ENCODE results near the gene CST7.

CST7 gene

GRCh38 chr20:24912397-24913075 is 36.5 kb upstream of the CST7 start:
- TF ChIP-seq CTCF (IDR thresholded peaks at IDR 0.05; ENCODE audit: extremely low read depth, missing control alignments): no peak
- no peak for DNase-seq (ENCODE audit: low spot score)

DNA sequence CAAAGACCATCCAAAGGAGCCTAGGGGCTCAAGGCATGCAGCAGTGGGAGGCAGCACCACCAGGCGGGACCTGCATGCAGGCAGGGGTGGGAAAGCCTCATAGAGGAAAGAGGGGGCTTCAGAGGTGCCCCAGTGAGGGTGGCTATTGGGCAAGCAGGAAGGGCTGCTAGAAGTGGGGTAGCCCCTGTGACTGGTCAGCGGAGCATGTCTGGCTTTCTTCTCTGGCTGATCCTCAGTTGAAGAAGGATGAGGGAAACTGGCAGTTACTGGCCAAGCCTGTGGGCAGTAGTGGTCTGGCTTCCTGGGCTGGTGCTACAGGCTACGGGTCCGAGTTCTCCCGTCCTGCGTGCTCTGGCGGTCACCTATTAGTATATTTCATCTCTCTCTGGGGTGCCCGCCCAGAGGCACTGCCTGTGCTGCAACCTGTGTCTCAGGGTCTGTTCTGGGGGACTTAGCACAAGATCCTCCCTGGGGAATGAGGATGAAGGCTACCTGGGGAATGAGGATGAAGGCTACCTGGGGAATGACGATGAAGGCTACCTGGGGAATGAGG is 35.9 kb upstream of the CST7 start:
- no peak for TF ChIP-seq CTCF (IDR thresholded peaks at IDR 0.05; ENCODE audit: extremely low read depth, missing control alignments)
- no peak for DNase-seq (ENCODE audit: low spot score)

DNA sequence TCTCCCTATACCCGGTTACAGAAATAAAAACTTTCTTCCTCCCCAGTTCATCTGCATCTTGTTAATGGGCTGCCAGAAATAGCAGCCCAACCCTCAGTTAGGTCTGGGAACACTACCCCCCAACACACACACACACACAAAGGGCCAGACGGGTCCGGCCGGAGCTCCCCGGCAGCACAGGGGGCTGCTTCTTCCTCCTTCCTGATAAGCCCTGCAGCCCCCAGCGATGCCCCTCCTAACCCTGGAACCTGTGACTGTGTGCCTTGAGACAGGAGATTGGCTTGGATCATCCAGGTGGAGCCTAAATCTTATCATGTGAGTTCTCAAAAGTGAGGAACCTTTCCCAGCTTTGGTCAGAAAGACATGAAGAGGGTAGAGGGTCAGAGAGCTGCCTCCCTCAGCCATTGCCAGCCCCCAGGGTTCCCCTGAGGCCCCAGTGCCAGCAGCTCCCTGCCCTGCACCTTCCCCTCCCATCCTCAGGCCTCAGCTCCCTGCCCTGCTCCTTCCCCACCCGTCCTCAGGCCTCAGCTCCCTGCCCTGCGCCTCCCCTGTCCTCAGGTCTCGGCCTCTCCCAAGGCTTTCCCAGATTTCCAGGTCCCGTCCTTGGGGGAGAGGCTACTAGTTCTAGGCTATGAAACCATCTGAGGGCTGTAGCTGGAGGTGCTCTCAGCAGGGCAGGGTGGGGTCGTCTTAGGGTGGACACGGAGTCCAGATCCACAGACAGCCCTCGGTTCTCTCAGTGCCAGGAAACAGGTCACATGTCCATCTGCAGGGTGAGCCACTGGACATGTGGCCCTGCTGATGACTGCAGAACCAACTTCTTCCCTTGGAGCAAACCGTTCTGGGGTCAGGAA is 34.5 kb upstream of the CST7 start:
- DNase-seq (ENCODE audit: low spot score): no peak
- TF ChIP-seq CTCF (IDR thresholded peaks at IDR 0.05; ENCODE audit: extremely low read depth, missing control alignments): no peak

DNA sequence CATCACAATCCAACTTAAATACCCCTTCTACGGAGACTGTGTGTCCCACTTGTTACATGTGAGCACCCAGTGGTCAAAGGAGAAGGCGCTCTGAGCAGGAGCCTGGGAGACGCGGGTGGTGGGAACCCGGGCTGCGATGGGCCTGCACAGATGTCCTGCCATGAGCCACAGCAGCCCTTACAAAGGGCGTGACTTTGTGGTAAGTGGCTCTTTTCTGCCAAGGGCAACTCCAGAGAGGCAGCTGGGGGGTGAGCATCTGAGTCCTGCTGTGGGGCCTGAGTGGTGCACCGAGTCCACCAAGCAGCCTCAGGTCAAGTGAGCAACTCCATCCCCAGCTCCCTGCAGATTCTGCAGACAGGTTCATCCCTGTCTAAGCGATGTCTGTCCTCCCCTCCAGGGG is 33.6 kb upstream of the CST7 start:
- TF ChIP-seq CTCF (IDR thresholded peaks at IDR 0.05; ENCODE audit: extremely low read depth, missing control alignments): no peak
- no peak for DNase-seq (ENCODE audit: low spot score)

DNA sequence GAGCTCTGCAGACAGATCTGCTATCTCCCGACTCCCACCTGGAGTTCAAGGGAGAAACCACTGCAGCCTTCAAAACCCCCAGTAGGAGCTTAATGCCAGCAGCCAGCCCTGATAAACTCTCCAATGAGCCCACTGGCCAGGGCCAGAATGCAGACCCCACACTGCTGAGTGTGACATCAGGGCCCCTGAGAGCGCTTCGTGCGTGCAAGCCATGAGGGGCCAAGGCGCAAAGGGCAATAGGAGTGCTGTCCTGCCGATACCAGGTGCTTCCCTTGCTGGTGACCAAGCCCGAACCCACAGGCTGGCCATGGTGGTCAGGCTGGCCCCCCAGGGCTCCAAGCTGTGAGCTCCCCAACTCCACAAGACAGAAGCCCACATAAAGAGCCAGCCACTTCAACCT is 33.2 kb upstream of the CST7 start:
- DNase-seq (ENCODE audit: low spot score): no peak

GRCh38 chr20:24916412-24916811 is 32.7 kb upstream of the CST7 start:
- DNase-seq (ENCODE audit: low spot score): no peak
- TF ChIP-seq CTCF (IDR thresholded peaks at IDR 0.05; ENCODE audit: extremely low read depth, missing control alignments): no peak

More for the DNA sequence above, 33.2 kb upstream of the CST7 start:
- TF ChIP-seq CTCF (IDR thresholded peaks at IDR 0.05; ENCODE audit: extremely low read depth, missing control alignments): no peak

GRCh38 chr20:24917056-24917455 is 32.0 kb upstream of the CST7 start:
- no peak for TF ChIP-seq CTCF (IDR thresholded peaks at IDR 0.05; ENCODE audit: extremely low read depth, missing control alignments)
- no peak for DNase-seq (ENCODE audit: low spot score)
